OCI-LY7 (cell line): ENCODE results near the gene RAB9B. TPM values are rescaled to one million over a fixed set of nuclear protein-coding genes. Genes with fewer than 3 reads are reported as not detected.
"Not testable (repeated sequence)": the region's sequence is repeated elsewhere in the genome, so short reads cannot be mapped to it uniquely, and the experiment has no call there.

Experiments
- BruUV-seq: library from RNA; stranded (reverse); fragments of 400-500 nt; replicated peaks from 2 replicates; lab custom pipeline; 2021; lab: Mats Ljungman, UMichigan
- CTCF ChIA-PET: fragments of 300-600 bp; sonication (Branson Sonifier 250); formaldehyde crosslinking; loops from one replicate; lab custom pipeline; 2022; ENCODE audit warnings: antibody characterized with exemption; ENCODE audit not compliant: unreplicated experiment; lab: Charles Lee
- POLR2A ChIA-PET: fragments of 300-600 bp; sonication (Branson Sonifier 250); formaldehyde crosslinking; loops from one replicate; lab custom pipeline; 2022; ENCODE audit warnings: antibody characterized with exemption; lab: Charles Lee
- DNase-seq: peaks from one replicate; pipeline ENCODE4 v3.0.0-alpha.2; 2015; ENCODE audit warnings: low spot score
- H2AFZ ChIP-seq: fragments of 200-600 bp; sonication (generic), shearing (Covaris generic); 2 replicates; pipeline ENCODE4 v1.6.1; 2014; ENCODE audit warnings: mild to moderate bottlenecking, antibody characterized with exemption, low read length, moderate library complexity
- H3K27ac ChIP-seq: fragments of 200-600 bp; sonication (generic); 2 replicates; pipeline ENCODE4 v1.5.1; 2014; ENCODE audit warnings: mixed run types, low read depth, mild to moderate bottlenecking, moderate library complexity, low read length, inconsistent platforms; ENCODE audit not compliant: poor library complexity, severe bottlenecking
- H3K36me3 ChIP-seq: fragments of 200-600 bp; sonication (generic); 2 replicates; pipeline ENCODE4 v1.6.1; 2014; ENCODE audit warnings: mild to moderate bottlenecking, antibody characterized with exemption, low read length, moderate library complexity, mixed read lengths; ENCODE audit not compliant: insufficient read depth
- H3K4me1 ChIP-seq: fragments of 200-600 bp; sonication (generic); 2 replicates; pipeline ENCODE4 v1.5.1; 2014; ENCODE audit warnings: mild to moderate bottlenecking, low read length; ENCODE audit not compliant: insufficient read depth, poor library complexity, severe bottlenecking
- H3K4me2 ChIP-seq: fragments of 200-600 bp; sonication (generic); 2 replicates; pipeline ENCODE4 v1.6.1; 2014; ENCODE audit warnings: mild to moderate bottlenecking, low read length
- H3K4me3 ChIP-seq: fragments of 200-600 bp; sonication (generic); 2 replicates; pipeline ENCODE4 v1.5.1; 2014; ENCODE audit warnings: mild to moderate bottlenecking, low read depth, low read length; ENCODE audit not compliant: poor library complexity, severe bottlenecking
- H3K79me2 ChIP-seq: fragments of 200-600 bp; sonication (generic); 2 replicates; pipeline ENCODE4 v1.6.1; 2016; ENCODE audit warnings: low read depth, mild to moderate bottlenecking, low read length, moderate library complexity, mixed read lengths; ENCODE audit not compliant: insufficient read depth
- H3K9me2 ChIP-seq: fragments of 200-600 bp; sonication (generic); 2 replicates; pipeline ENCODE4 v1.6.1; 2016; ENCODE audit warnings: mild to moderate bottlenecking, low read length, mixed read lengths; ENCODE audit not compliant: insufficient read depth
- H3K9me3 ChIP-seq: fragments of 200-600 bp; sonication (generic); 2 replicates; pipeline ENCODE4 v1.6.1; 2014; ENCODE audit warnings: mild to moderate bottlenecking, mixed run types, low read length, mixed read lengths
- H4K20me1 ChIP-seq: fragments of 200-600 bp; sonication (generic); 2 replicates; pipeline ENCODE4 v1.6.1; 2014; ENCODE audit warnings: mild to moderate bottlenecking, antibody characterized with exemption, low read length, moderate library complexity, mixed read lengths; ENCODE audit not compliant: insufficient read depth
- CTCF ChIP-seq: fragments of 200-600 bp; sonication (generic); conservative IDR thresholded peaks from 2 replicates; pipeline ENCODE4 v1.5.1; 2014; ENCODE audit warnings: mild to moderate bottlenecking, antibody characterized with exemption, low read length, moderate library complexity, mixed read lengths
- EZH2phosphoT487 ChIP-seq: fragments of 200-600 bp; sonication (generic); IDR thresholded peaks from 2 replicates; pipeline ENCODE4 v1.6.1; 2018; ENCODE audit warnings: low read depth, borderline replicate concordance, mild to moderate bottlenecking, mixed run types, antibody characterized with exemption, low read length, moderate library complexity, mixed read lengths
- intact Hi-C: fragments of 100-400 bp; cut with micrococcal nuclease; formaldehyde crosslinking; loops from one replicate; pipeline ENCODE4 v1.10.0; 2022; ENCODE audit not compliant: unreplicated experiment
- total RNA-seq, 2 experiments: library from RNA; depleted of rRNA in 1 of 2; stranded (reverse); fragments of >200 nt in 1 of 2; shearing (Covaris generic) in 1 of 2; gene quantifications; 2 replicates each; pipeline ENCODE4 v1.2.3, GENCODE V29; 2014 to 2022

The RAB9B gene
- total RNA-seq, 2 experiments from 2014 or later: 1.4 to 2.2 TPM

DNA sequence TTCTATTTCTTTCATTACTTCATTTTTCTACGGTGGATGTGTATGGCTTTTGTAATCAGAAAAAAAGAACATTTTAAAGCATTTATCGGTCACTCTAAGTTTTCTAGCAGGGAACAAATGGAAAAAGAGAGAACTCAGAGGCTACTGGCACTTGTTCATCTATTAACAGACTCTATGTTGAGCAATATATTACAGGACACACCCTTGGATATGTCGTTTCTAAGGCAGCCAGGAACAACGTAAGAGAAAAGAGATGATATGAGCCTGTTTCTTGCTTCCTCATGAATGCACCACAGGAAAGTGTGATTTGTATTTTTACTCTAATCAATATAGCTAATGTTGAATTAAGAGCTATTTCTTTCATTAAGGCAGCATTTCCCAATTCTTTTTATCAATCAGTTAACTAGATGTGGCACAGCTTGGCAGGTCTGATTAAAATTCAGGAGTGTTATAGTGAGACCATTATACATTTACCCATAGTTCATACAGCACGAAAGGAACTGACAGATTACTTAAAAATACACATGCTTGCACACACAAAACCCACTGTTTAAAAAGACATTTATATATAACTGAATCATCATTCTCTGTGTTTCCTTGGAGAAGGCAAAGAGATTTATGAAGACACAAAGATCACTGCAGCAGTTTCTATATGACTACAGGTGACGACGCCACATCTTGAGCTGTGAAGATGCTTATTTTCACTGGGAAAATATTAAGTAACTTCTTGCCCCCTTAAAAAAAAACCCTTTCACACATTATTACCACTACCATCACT is 13.0 kb downstream of the RAB9B start:
- TF ChIP-seq EZH2phosphoT487: no peak
- no peak for TF ChIP-seq CTCF
- intact Hi-C loops: no loop called here
- no peak overlapping the region for H3K27ac ChIP-seq
- no peaks in the 10 kb centered on the region for H3K79me2 ChIP-seq
- H3K4me2 ChIP-seq: no peak overlapping the region
- no peaks in the 10 kb centered on the region for H3K9me2 ChIP-seq
- H2AFZ ChIP-seq: no peak overlapping the region
- H3K4me1 ChIP-seq: no peaks in the 10 kb centered on the region
- BruUV-seq: no TSS peak
- no peaks in the 10 kb centered on the region for H4K20me1 ChIP-seq
- CTCF ChIA-PET: no interaction called here
- H3K9me3 ChIP-seq: no peaks in the 10 kb centered on the region
- H3K36me3 ChIP-seq: no peaks in the 10 kb centered on the region
- POLR2A ChIA-PET: interaction anchor here (0.7 to 1.5 kb wide), 2 partner anchors 10 to 105 kb away, joined by 3 to 5 read pairs; no protein-coding TSS in a partner anchor
- DNase-seq: no peak
- H3K4me3 ChIP-seq: no peak overlapping the region

DNA sequence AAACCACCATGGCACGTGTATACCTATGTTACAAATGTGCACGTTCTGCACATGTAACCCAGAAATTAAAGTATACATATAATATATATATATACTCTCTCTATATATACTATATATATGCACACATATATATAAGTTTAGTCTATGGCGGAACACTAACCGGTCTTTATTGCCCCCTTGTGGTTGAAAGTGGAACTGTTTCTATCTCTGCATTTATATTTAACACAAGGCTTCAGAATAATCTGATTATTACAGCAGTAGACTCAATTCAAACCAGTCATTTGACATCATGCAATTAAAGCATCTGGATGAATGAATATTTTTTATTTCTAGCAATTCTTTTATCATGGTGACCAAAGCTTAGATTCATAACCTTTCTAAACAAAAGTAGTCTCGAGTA is 14.6 kb downstream of the RAB9B start:
- Histone ChIP-seq H3K36me3 (no peaks in the 10 kb centered on the region), H3K4me1 (peaks cover 8% of the 10 kb centered on the region), H3K4me2 (no peak overlapping the region), H3K27ac (no peak overlapping the region), H3K9me3 (no peaks in the 10 kb centered on the region), H2AFZ (no peak overlapping the region), H3K9me2 (no peaks in the 10 kb centered on the region), H4K20me1 (no peaks in the 10 kb centered on the region), H3K4me3 (no peak overlapping the region), H3K79me2 (no peaks in the 10 kb centered on the region)
- TF ChIP-seq EZH2phosphoT487 (no peak), CTCF (peak; percentile 76)
- CTCF ChIA-PET: no interaction called here
- POLR2A ChIA-PET: no interaction called here
- DNase-seq: peak; percentile 71
- intact Hi-C loops: loop anchor here (1.0 to 2.0 kb wide), 3 partner anchors 105 to 285 kb away; no protein-coding TSS in a partner anchor
- BruUV-seq: no TSS peak

DNA sequence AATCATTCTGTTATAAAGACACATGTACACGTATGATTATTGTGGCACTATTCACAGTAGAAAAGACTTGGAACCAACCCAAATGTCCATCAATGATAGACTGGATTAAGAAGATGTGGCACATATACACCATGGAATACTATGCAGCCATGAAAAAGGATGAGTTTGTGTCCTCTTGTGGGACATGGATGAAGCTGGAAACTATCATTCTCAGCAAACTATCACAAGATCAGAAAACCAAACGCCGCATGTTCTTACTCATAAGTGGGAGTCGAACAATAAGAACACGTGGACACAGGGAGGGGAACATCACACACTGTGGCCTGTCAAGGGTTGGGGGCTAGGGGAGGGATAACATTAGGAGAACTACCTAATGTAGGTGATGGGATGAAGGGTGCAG is 15.0 kb downstream of the RAB9B start:
- DNase-seq, CTCF ChIA-PET, H3K79me2 ChIP-seq, H3K4me2 ChIP-seq, H3K27ac ChIP-seq, H4K20me1 ChIP-seq, H3K36me3 ChIP-seq, H3K4me3 ChIP-seq, H3K9me3 ChIP-seq, BruUV-seq, POLR2A ChIA-PET, H3K9me2 ChIP-seq, H2AFZ ChIP-seq: not testable (repeated sequence)
- intact Hi-C loops: loop anchor here (1.0 to 2.0 kb wide), 3 partner anchors 105 to 284 kb away; no protein-coding TSS in a partner anchor
- peaks cover 12% of the 10 kb centered on the region for H3K4me1 ChIP-seq
